ENCODE results near the gene POLG. TPM values are rescaled to one million over a fixed set of nuclear protein-coding genes. Genes with fewer than 3 reads are reported as not detected.
A peak's percentile ranks its signal among the peaks of the same experiment; 100 is the strongest.

Gene POLG
- total RNA-seq, 1 donor from 2014 or later = 64.5 TPM

DNA sequence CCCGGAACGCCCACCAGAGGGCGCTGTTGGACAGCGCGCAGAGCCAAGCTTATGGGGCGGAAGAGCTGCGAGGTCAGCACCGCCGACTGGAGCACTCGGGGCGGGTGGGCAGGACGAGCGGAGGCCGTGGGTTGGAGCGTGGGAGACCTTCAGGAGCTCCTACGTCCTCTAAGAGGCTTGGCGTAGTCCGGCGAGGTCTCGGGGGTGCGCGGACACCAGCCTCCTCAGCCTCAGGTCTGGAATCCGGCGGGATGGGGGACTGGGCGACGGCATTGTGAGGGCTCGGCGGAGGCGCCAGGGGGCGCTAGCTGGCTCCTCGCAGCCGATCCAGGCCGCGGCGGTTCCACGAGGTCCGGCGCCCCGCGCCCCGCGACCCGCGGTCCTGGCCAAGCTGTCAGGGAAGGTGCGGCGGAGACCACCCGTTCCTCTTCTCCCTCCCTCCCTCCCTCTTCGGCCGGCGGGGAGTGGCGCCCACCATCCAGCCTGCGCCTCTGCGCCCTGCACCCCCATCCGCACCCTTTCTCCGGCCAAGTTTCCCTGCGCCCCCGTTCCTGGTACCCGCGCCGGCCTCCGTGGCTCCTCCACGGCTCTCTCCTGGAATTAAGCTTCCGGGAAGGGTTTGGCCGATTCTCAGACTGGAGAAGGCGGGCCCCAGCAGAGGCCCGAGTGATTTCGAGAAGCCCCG, 24.3 kb upstream of the POLG start:
- peak; percentile 100 for TF ChIP-seq CTCF (IDR thresholded peaks at IDR 0.05; ENCODE audit: unreplicated experiment)
- Mint-ChIP-seq H3K27me3 (ENCODE audit: unreplicated experiment) (peaks cover 28% of the 10 kb centered on the region), H3K4me1 (ENCODE audit: unreplicated experiment) (peaks cover 4% of the 10 kb centered on the region), H3K36me3 (ENCODE audit: low read depth, unreplicated experiment) (no peaks in the 10 kb centered on the region), H3K9me3 (ENCODE audit: unreplicated experiment) (no peaks in the 10 kb centered on the region), H3K4me3 (ENCODE audit: unreplicated experiment) (no peak overlapping the region), H3K27ac (ENCODE audit: unreplicated experiment) (no peak overlapping the region)
- DNase-seq (ENCODE audit: low spot score) = peak; percentile 84

- peaks cover 23% of the 10 kb centered on the region for H3K27me3 Mint-ChIP-seq (ENCODE audit: unreplicated experiment)
- H3K27ac Mint-ChIP-seq (ENCODE audit: unreplicated experiment) = no peak overlapping the region
- no peaks in the 10 kb centered on the region for H3K36me3 Mint-ChIP-seq (ENCODE audit: low read depth, unreplicated experiment)
- H3K9me3 Mint-ChIP-seq (ENCODE audit: unreplicated experiment) = no peaks in the 10 kb centered on the region
- no peak for DNase-seq (ENCODE audit: low spot score)
- no peak for TF ChIP-seq CTCF (IDR thresholded peaks at IDR 0.05; ENCODE audit: unreplicated experiment)
- H3K4me3 Mint-ChIP-seq (ENCODE audit: unreplicated experiment) = no peak overlapping the region
- peaks cover 4% of the 10 kb centered on the region for H3K4me1 Mint-ChIP-seq (ENCODE audit: unreplicated experiment)
Measured at GRCh38 chr15:89358435-89358754, 23.8 kb upstream of the POLG start.

DNA sequence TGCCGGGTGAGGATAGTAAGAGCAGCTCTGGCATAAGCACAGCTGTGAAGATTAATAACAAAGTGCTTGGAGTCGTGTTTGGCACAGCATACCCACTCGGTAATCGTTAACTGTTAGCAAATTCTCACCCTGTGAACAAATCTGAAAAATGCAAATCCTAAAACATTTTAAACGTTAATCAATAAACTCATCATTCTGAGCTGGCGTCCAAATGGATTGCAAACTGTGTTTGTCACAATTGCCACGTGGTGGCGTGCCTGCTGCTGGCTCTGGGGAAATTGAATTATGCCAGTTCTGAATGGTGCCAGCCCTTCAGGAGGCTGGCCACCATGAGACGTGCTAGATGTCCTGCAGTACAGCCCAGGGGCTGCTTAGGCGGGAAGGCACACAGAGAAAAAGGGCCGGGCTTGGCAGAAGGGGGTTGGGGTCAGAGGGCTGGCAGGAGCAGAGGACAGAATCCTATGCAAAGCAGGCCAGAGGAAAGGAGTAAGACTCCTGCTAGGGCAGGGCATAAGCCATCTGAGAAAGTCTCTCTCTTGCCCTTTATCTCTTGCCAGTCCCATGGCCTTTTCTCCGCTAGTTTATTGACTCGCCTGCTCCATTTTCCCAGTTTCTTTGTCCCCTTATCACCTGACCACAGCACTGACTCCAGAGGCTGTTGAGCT, 22.1 kb upstream of the POLG start:
- no peak for DNase-seq (ENCODE audit: low spot score)
- H3K4me3 Mint-ChIP-seq (ENCODE audit: unreplicated experiment) = no peak overlapping the region

GRCh38 chr15:89353991-89354390, 19.4 kb upstream of the POLG start:
- H3K4me3 Mint-ChIP-seq (ENCODE audit: unreplicated experiment) = no peak overlapping the region
- no peaks in the 10 kb centered on the region for H3K36me3 Mint-ChIP-seq (ENCODE audit: low read depth, unreplicated experiment)
- TF ChIP-seq CTCF (IDR thresholded peaks at IDR 0.05; ENCODE audit: unreplicated experiment) = no peak
- no peak for DNase-seq (ENCODE audit: low spot score)
- H3K9me3 Mint-ChIP-seq (ENCODE audit: unreplicated experiment) = no peaks in the 10 kb centered on the region
- no peak overlapping the region for H3K27ac Mint-ChIP-seq (ENCODE audit: unreplicated experiment)
- H3K4me1 Mint-ChIP-seq (ENCODE audit: unreplicated experiment) = no peaks in the 10 kb centered on the region
- H3K27me3 Mint-ChIP-seq (ENCODE audit: unreplicated experiment) = peaks cover 11% of the 10 kb centered on the region

More for the DNA sequence above, 22.1 kb upstream of the POLG start:
- no peaks in the 10 kb centered on the region for H3K36me3 Mint-ChIP-seq (ENCODE audit: low read depth, unreplicated experiment)
- peaks cover 4% of the 10 kb centered on the region for H3K4me1 Mint-ChIP-seq (ENCODE audit: unreplicated experiment)
- no peaks in the 10 kb centered on the region for H3K9me3 Mint-ChIP-seq (ENCODE audit: unreplicated experiment)
- H3K27ac Mint-ChIP-seq (ENCODE audit: unreplicated experiment) = no peak overlapping the region
- TF ChIP-seq CTCF (IDR thresholded peaks at IDR 0.05; ENCODE audit: unreplicated experiment) = peak; percentile 34
- H3K27me3 Mint-ChIP-seq (ENCODE audit: unreplicated experiment) = peaks cover 21% of the 10 kb centered on the region

- TF ChIP-seq CTCF (IDR thresholded peaks at IDR 0.05; ENCODE audit: unreplicated experiment) = no peak
- Mint-ChIP-seq H3K4me1 (ENCODE audit: unreplicated experiment) (no peaks in the 10 kb centered on the region), H3K4me3 (ENCODE audit: unreplicated experiment) (no peak overlapping the region), H3K27me3 (ENCODE audit: unreplicated experiment) (peaks cover 12% of the 10 kb centered on the region), H3K9me3 (ENCODE audit: unreplicated experiment) (no peaks in the 10 kb centered on the region), H3K36me3 (ENCODE audit: low read depth, unreplicated experiment) (no peaks in the 10 kb centered on the region), H3K27ac (ENCODE audit: unreplicated experiment) (no peak overlapping the region)
- no peak for DNase-seq (ENCODE audit: low spot score)
Measured at GRCh38 chr15:89352476-89352875, 17.9 kb upstream of the POLG start.

Data from endothelial cell (in vitro differentiated cells).